Thyroid gland (tissue), 4 donors: ENCODE data around the gene CNDP2.

ENCODE experiments used
- CTCF ChIP-seq, 6 experiments: fragments of 200-600 bp in 3 of 6; fragments of 450-650 bp in 3 of 6; sonication (generic) in 3 of 6; IDR thresholded peaks; one replicate each; pipeline ENCODE4 v1.5.1; 2016 to 2019; ENCODE audit warnings: antibody characterized with exemption in 6 of 6, mild to moderate bottlenecking in 2 of 6, inconsistent platforms in 1 of 6, moderate library complexity in 1 of 6
- POLR2A ChIP-seq, 2 donors: fragments of 450-650 bp; IDR thresholded peaks; one replicate each; pipeline ENCODE4 v1.6.1; 2017; ENCODE audit warnings: antibody characterized with exemption in 2 of 2, mild to moderate bottlenecking in 2 of 2, moderate library complexity in 1 of 2

GRCh38 chr18:74540652-74541421 lies 44.7 kb downstream of the CNDP2 start:
- TF ChIP-seq POLR2A (IDR thresholded peaks at IDR 0.05) (no peak), CTCF (IDR thresholded peaks at IDR 0.05) (no peak)
